Activated CD8-positive, alpha-beta T cell treated with anti-CD3 and anti-CD28 coated beads for 36 hours (primary cell): Measurements from ENCODE around the gene INPP4B. TPM values are rescaled to one million over a fixed set of nuclear protein-coding genes. Genes with fewer than 3 reads are reported as not detected.

Experiments
- ATAC-seq: fragments of 200-7000 bp; cut with Tn5 transposase; one replicate; pipeline ENCODE4 v1.10.0; 2021; ENCODE audit warnings: mild to moderate bottlenecking, moderate library complexity
- CTCF ChIA-PET: fragments of 350-600 bp; sonication (Branson Sonifier 250); formaldehyde crosslinking; loops from one replicate; lab custom pipeline; 2021; ENCODE audit warnings: antibody characterized with exemption; lab: Charles Lee
- POLR2A ChIA-PET: fragments of 350-600 bp; sonication (Branson Sonifier 250); formaldehyde crosslinking; loops from one replicate; lab custom pipeline; 2021; ENCODE audit warnings: antibody characterized with exemption; lab: Charles Lee
- DNase-seq: peaks from one replicate; pipeline ENCODE4 v3.0.0-alpha.2; 2020
- H3K27ac Mint-ChIP-seq: one replicate; pipeline ENCODE4 v1.8.0; 2021; ENCODE audit warnings: mild to moderate bottlenecking, mixed read lengths
- H3K27me3 Mint-ChIP-seq: one replicate; pipeline ENCODE4 v1.8.0; 2021; ENCODE audit warnings: mixed read lengths
- H3K36me3 Mint-ChIP-seq: one replicate; pipeline ENCODE4 v1.8.0; 2021; ENCODE audit warnings: low read depth, mixed read lengths
- H3K4me1 Mint-ChIP-seq: one replicate; pipeline ENCODE4 v1.8.0; 2021; ENCODE audit warnings: low read depth, mixed read lengths
- H3K4me3 Mint-ChIP-seq: one replicate; pipeline ENCODE4 v1.8.0; 2021; ENCODE audit warnings: mild to moderate bottlenecking, moderate library complexity, mixed read lengths
- H3K9me3 Mint-ChIP-seq: one replicate; pipeline ENCODE4 v1.8.0; 2021; ENCODE audit warnings: mixed read lengths
- CTCF ChIP-seq: fragments of 200-600 bp; IDR thresholded peaks from one replicate; pipeline ENCODE4 v1.8.0; 2022; ENCODE audit warnings: antibody characterized with exemption, mild to moderate bottlenecking
- intact Hi-C: fragments of 100-400 bp; cut with micrococcal nuclease; formaldehyde crosslinking; loops from one replicate; pipeline ENCODE4 v1.10.0; 2022
- total RNA-seq, 2 experiments: library from RNA; stranded (reverse); gene quantifications; one replicate each; pipeline ENCODE4 v1.2.3, GENCODE V29; 2021

Gene INPP4B
- total RNA-seq, 2 experiments from 2014 or later = 46.1 to 46.9 TPM

DNA sequence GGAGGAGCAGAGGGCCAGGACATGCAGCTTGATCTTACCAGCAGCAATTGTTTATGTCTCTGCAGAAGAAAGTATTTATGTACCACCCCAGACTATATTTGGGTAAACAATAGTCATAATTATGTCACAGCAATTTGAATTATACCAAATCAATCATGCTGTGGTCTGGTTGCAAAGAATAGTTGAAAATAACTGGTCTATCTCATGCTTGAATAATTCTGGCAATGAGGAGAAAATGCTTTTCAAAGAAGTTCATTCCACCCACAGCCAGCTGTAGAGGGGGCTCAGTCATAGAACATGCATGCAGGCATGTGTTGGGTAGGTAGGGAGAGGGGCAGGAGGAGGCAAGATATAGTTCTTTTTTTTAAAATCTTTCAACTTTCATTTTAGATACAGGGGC is 810.5 kb downstream of the INPP4B start:
- TF ChIP-seq CTCF = no peak
- no peaks in the 10 kb centered on the region for H3K27me3 Mint-ChIP-seq
- no peaks in the 10 kb centered on the region for H3K9me3 Mint-ChIP-seq
- no peak overlapping the region for H3K4me3 Mint-ChIP-seq
- CTCF ChIA-PET = no interaction called here
- H3K27ac Mint-ChIP-seq = no peak overlapping the region
- ATAC-seq (no peak), DNase-seq (no peak)
- H3K36me3 Mint-ChIP-seq = peaks cover 11% of the 10 kb centered on the region
- H3K4me1 Mint-ChIP-seq = peaks cover 8% of the 10 kb centered on the region
- POLR2A ChIA-PET = no interaction called here
- intact Hi-C loops = no loop called here

GRCh38 chr4:142034101-142034500 is 812.0 kb downstream of the INPP4B start:
- H3K36me3 Mint-ChIP-seq = peaks cover 11% of the 10 kb centered on the region

DNA sequence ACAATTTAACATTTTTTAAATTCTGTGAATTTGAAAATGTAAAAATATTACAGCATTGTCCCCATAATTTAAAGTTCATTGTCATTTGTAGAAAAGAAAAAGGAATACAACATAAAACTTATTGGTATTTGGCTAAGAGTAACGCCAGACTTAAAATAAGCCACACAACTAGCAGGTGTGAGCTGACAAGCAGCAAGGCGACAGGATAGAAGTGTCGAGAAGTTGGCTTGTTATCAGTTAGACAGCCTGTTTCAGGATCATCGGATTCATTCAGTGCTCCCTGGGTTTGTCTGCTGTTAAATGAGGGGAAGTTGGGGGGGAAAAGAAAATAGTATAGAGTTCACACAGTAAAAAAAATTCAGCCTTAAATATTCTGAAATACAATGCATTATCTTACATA is 816.1 kb downstream of the INPP4B start:
- ChIA-PET POLR2A (no interaction called here), CTCF (no interaction called here)
- no peaks in the 10 kb centered on the region for H3K27me3 Mint-ChIP-seq
- DNase-seq = no peak
- no peak overlapping the region for H3K4me3 Mint-ChIP-seq
- no peak for ATAC-seq
- H3K9me3 Mint-ChIP-seq = no peaks in the 10 kb centered on the region
- no peak overlapping the region for H3K27ac Mint-ChIP-seq
- no peak for TF ChIP-seq CTCF
- no peaks in the 10 kb centered on the region for H3K4me1 Mint-ChIP-seq
- intact Hi-C loops = no loop called here
- H3K36me3 Mint-ChIP-seq = peaks cover 17% of the 10 kb centered on the region

More at GRCh38 chr4:142034101-142034500, 812.0 kb downstream of the INPP4B start:
- ATAC-seq = no peak
- DNase-seq = no peak
- no peak for TF ChIP-seq CTCF
- POLR2A ChIA-PET = no interaction called here
- Mint-ChIP-seq H3K27ac (no peak overlapping the region), H3K27me3 (no peaks in the 10 kb centered on the region), H3K4me3 (no peak overlapping the region), H3K4me1 (peaks cover 2% of the 10 kb centered on the region), H3K9me3 (no peaks in the 10 kb centered on the region)
- CTCF ChIA-PET = no interaction called here
- intact Hi-C loops = no loop called here

DNA sequence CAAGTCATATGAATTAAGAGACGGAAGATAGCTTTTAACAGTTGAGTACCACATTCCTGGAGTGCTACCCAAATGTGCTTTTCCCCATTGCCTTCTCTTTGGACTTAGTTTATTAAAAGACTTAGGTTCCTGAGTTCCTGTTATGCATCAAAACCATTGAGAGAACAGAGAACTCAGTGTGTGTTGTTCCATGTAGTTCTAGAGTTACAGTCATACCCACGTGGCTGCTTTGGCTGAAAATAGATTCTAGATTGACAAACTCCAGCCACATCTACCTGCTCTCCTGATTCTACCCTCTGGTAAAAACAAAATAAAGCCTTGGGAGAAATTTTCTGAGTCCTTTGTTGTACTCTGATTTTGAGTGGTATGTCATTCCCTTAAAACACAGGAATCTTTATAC is 824.3 kb downstream of the INPP4B start:
- Mint-ChIP-seq H3K27me3 (no peaks in the 10 kb centered on the region), H3K9me3 (no peaks in the 10 kb centered on the region), H3K27ac (no peak overlapping the region), H3K36me3 (peaks cover 1% of the 10 kb centered on the region), H3K4me3 (no peak overlapping the region), H3K4me1 (no peaks in the 10 kb centered on the region)
- CTCF ChIA-PET = interaction anchor here (1.2 kb wide), 1 partner anchor 19 kb away, joined by 5 read pairs; no protein-coding TSS in a partner anchor
- no peak for TF ChIP-seq CTCF
- ATAC-seq (no peak), DNase-seq (no peak)
- intact Hi-C loops = no loop called here
- POLR2A ChIA-PET = no interaction called here

DNA sequence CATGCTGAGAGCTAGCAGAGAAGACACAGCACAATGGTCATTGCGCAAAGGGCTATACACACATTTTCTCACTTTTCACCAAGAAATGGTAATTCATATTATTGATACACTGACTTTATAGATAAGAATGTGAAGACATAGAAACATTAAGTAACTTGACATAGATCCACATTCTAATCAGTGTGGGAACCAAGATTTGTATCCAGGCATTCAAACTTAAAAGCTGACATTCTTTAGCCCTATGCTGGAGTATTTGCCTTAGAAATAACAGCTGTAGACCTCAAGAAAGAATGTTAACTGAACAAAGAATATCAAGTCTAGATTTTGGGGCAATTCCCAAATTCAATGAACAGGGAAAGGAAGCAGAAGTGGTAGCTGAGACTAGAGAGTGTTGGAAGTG is 824.9 kb downstream of the INPP4B start:
- no peak for ATAC-seq
- POLR2A ChIA-PET = no interaction called here
- CTCF ChIA-PET = interaction anchor here (1.2 kb wide), 1 partner anchor 20 kb away, joined by 5 read pairs; no protein-coding TSS in a partner anchor
- Mint-ChIP-seq H3K27ac (no peak overlapping the region), H3K4me3 (no peak overlapping the region), H3K9me3 (no peaks in the 10 kb centered on the region), H3K36me3 (peaks cover under 1% of the 10 kb centered on the region), H3K27me3 (no peaks in the 10 kb centered on the region), H3K4me1 (no peaks in the 10 kb centered on the region)
- intact Hi-C loops = no loop called here
- no peak for DNase-seq
- no peak for TF ChIP-seq CTCF
